ENCODE results near the gene AGR2. TPM values are rescaled to one million over a fixed set of nuclear protein-coding genes. Genes with fewer than 3 reads are reported as not detected.

The AGR2 gene
- total and polyA plus RNA-seq, 8 donors = 32.1 to 2,927 (median 186) TPM

DNA sequence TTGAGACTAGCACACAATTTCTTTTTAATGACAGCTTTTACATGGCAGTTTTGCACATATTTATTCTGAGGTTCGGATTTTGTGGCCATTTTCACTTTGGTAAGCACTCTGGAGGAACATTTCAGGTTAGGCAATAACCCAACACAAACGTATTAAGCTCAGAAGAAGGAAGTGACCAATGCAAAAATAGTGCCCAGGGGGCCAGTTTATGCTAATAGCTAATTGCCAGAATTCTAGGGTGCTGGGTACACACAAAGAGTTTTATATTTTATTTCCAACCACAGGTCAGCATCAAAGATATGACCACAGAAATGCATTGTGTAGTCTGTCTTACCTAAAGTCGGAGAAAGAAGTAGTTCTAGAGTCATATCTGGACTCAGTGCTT is 8.4 kb upstream of the AGR2 start:
- 22 to 56% (median 29%) methylated on average over 3 of the region's 3 CpGs for WGBS, 5 donors
- Histone ChIP-seq H3K36me3 (no peaks in the 10 kb centered on the region), H3K27ac (peak overlapping the region; percentile 40 to 78 (median 75)), H3K9me3 (no peaks in the 10 kb centered on the region), H3K27me3 (no peaks in the 10 kb centered on the region), H3K4me3 (no peak overlapping the region), H3K4me1 (peaks cover 0 to 19% (median 7%) of the 10 kb centered on the region in 4 donors)
- no peak for DNase-seq
- no peak for TF ChIP-seq POLR2A (IDR thresholded peaks at IDR 0.05)
- no peak for TF ChIP-seq EP300 (IDR thresholded peaks at IDR 0.05)
- TF ChIP-seq, protein P1, sequence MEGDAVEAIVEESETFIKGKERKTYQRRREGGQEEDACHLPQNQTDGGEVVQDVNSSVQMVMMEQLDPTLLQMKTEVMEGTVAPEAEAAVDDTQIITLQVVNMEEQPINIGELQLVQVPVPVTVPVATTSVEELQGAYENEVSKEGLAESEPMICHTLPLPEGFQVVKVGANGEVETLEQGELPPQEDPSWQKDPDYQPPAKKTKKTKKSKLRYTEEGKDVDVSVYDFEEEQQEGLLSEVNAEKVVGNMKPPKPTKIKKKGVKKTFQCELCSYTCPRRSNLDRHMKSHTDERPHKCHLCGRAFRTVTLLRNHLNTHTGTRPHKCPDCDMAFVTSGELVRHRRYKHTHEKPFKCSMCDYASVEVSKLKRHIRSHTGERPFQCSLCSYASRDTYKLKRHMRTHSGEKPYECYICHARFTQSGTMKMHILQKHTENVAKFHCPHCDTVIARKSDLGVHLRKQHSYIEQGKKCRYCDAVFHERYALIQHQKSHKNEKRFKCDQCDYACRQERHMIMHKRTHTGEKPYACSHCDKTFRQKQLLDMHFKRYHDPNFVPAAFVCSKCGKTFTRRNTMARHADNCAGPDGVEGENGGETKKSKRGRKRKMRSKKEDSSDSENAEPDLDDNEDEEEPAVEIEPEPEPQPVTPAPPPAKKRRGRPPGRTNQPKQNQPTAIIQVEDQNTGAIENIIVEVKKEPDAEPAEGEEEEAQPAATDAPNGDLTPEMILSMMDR (IDR thresholded peaks at IDR 0.05) = no peak
- TF ChIP-seq POLR2AphosphoS5 (IDR thresholded peaks at IDR 0.05) = no peak
- intact Hi-C loops (cut with DNase I; ENCODE audit: low total_unique reads) = no loop called here

DNA sequence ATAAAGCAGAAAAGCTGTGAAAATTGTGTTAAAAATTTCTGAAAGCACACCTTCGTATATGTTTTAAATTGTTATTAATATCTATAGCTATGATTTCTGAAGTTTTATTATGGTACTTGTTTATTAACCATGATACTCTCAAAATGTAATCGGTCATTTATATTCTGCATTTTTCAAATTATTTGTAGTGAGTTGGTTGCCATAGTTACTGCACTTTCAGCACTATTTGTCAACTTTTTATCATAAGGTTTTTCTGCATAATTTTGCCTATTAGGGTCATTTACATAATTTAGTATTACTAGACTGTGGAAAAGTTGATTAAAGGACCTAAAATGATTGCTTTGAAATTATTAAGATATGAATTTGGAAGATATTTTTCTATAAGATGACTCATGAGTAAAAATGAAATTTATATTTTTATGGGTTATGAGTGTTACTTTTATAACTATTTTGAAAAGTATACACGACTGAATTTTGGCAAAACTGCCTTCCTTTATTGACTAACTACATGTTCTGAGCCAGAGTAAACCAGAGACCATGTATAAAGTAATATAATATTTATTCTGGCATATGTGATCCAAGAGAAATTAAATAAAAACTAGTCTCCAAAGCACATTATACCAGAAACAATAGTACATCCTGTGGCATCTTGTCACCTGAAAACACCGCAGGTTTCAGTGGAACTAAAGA is 7.9 kb upstream of the AGR2 start:
- intact Hi-C loops (cut with DNase I; ENCODE audit: low total_unique reads) = no loop called here
- Histone ChIP-seq H3K27me3 (no peaks in the 10 kb centered on the region), H3K36me3 (no peaks in the 10 kb centered on the region), H3K4me3 (no peak overlapping the region), H3K4me1 (peaks cover 0 to 19% (median 7%) of the 10 kb centered on the region in 4 donors), H3K27ac (peak overlapping the region in 4 of 5 donors; percentile 72 to 78 (median 76)), H3K9me3 (no peaks in the 10 kb centered on the region)
- TF ChIP-seq EP300 (IDR thresholded peaks at IDR 0.05) (no peak), POLR2A (IDR thresholded peaks at IDR 0.05) (no peak), POLR2AphosphoS5 (IDR thresholded peaks at IDR 0.05) (no peak)
- TF ChIP-seq, protein P1 (IDR thresholded peaks at IDR 0.05) = no peak
- 43 to 67% (median 55%) methylated on average over 4 of the region's 4 CpGs for WGBS, 5 donors
- no peak for DNase-seq

DNA sequence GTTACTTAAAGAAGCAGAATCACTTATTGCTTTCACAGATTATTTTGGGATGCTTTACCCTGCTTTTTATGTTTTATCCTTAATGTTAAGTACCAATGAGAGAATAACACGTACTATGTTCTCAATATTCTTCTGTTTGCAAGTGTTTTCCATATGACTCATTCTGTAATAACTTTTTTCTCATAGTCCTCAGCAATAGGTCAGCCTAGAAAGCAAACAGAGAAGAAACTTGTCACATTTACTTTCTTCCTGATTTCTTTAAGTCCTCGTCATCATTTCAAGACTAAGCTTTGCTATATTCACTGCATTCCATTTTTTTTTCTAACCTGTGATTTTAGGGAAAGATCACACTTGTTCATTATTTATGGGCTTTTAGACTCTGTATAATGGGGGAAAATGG is 6.8 kb upstream of the AGR2 start:
- H3K27ac ChIP-seq = peak overlapping the region in 4 of 5 donors; percentile 44 to 78 (median 74)
- no peaks in the 10 kb centered on the region for H3K27me3 ChIP-seq
- no peak overlapping the region for H3K4me3 ChIP-seq
- H3K4me1 ChIP-seq = peaks cover 0 to 12% (median 7%) of the 10 kb centered on the region in 4 donors
- WGBS, 5 donors = 34 to 55% (median 40%) methylated on average over 2 of the region's 2 CpGs
- H3K36me3 ChIP-seq = no peaks in the 10 kb centered on the region
- peak in 1 of 2 donors; percentile 59 for DNase-seq
- no peak for TF ChIP-seq EP300 (IDR thresholded peaks at IDR 0.05)
- peak in 2 of 3 donors; percentile 16 to 19 for TF ChIP-seq POLR2AphosphoS5 (IDR thresholded peaks at IDR 0.05)
- no peak for TF ChIP-seq POLR2A (IDR thresholded peaks at IDR 0.05)
- TF ChIP-seq, protein P1 (IDR thresholded peaks at IDR 0.05) = no peak
- intact Hi-C loops (cut with DNase I; ENCODE audit: low total_unique reads) = no loop called here
- H3K9me3 ChIP-seq = no peaks in the 10 kb centered on the region

DNA sequence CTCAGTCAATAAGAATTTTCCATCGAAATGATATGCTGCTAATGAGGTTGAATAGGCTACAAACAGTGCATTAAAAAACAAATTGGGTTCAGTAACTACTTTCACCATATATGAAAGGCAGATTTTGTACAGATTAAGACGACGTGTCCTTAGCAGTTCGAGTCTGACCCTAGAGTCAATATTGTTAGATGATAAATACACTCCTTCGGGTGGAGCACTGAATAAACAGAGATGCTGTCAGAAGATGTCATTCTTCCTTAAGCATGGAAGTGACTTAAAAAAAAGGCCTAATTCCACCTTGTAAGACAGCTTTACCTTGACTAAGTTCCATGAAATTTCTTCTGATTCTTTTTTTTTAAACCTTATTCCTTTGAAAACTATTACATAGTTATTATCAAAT is 5.8 kb upstream of the AGR2 start:
- Histone ChIP-seq H3K27ac (peak overlapping the region in 2 of 5 donors; percentile 28 to 77), H3K9me3 (no peaks in the 10 kb centered on the region), H3K36me3 (no peaks in the 10 kb centered on the region), H3K27me3 (no peaks in the 10 kb centered on the region), H3K4me3 (no peak overlapping the region), H3K4me1 (peaks cover 0 to 11% (median 7%) of the 10 kb centered on the region in 4 donors)
- DNase-seq = no peak
- peak in 1 of 3 donors; percentile 17 for TF ChIP-seq POLR2AphosphoS5 (IDR thresholded peaks at IDR 0.05)
- TF ChIP-seq, protein P1 (IDR thresholded peaks at IDR 0.05) = no peak
- no peak for TF ChIP-seq POLR2A (IDR thresholded peaks at IDR 0.05)
- 28 to 56% (median 40%) methylated on average over 5 of the region's 5 CpGs for WGBS, 5 donors
- intact Hi-C loops (cut with DNase I; ENCODE audit: low total_unique reads) = no loop called here

All from stomach (tissue), 9 donors.